ENCODE measurements around the gene CPNE4.

- TF ChIP-seq CTCF (IDR thresholded peaks at IDR 0.05) (no peak), POLR2AphosphoS5 (IDR thresholded peaks at IDR 0.05; ENCODE audit: insufficient read depth in 1 of 2, low read depth in 1 of 2) (no peak)
These were observed 543.7 kb downstream of the CPNE4 start for GRCh38 chr3:131491084-131491483.

Measured in vagina (tissue), 2 donors.